ENCODE data around the gene TBC1D4. TPM values are rescaled to one million over a fixed set of nuclear protein-coding genes. Genes with fewer than 3 reads are reported as not detected.

Gene TBC1D4
- total RNA-seq, 1 experiment from 2014 or later: 15.5 TPM

DNA sequence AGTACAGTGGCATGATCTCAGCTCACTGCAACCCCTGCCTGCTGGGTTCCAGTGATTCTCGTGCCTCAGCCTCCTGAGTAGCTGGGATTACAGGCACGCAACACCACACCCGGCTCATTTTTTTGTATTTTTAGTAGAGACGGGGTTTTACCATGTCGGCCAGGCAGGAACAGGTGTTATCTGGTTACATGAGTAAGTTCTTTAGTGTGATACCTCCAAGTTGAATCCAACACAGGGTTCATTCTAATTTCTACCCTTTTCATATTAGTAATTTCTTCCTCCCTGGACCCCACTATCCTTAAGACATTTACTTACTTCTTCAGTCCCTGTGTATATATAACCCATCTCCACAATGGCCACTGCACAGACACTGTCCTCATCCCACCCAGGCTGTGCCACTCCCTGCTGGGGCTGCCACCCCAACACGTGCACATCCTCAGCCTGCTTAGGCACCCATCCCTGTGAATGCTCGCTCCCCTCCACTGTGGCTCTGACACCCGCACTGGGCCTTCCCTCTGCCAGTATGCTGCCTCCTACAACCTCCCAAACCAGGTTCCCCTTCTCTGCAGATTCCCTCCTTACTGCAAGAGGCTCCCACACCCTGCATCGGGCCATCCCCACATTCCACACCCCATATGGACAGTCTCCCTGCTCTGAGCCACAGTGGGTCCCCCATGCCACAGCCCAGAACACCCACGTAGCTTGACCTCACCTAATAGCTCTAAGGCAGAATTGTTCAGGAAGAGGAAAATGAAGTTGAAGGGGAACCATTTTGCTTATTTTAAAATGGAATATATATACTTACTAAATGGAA, 147.1 kb downstream of the TBC1D4 start:
- Histone ChIP-seq H3K4me3 (ENCODE audit: insufficient read depth, low read depth, low read length) (no peak overlapping the region), H3K27me3 (ENCODE audit: control insufficient read depth, insufficient read depth, low read length) (no peaks in the 10 kb centered on the region), H3K36me3 (replicated peaks; ENCODE audit: control insufficient read depth, insufficient read depth, low read length) (no peaks in the 10 kb centered on the region)
- DNase-seq: no peak

DNA sequence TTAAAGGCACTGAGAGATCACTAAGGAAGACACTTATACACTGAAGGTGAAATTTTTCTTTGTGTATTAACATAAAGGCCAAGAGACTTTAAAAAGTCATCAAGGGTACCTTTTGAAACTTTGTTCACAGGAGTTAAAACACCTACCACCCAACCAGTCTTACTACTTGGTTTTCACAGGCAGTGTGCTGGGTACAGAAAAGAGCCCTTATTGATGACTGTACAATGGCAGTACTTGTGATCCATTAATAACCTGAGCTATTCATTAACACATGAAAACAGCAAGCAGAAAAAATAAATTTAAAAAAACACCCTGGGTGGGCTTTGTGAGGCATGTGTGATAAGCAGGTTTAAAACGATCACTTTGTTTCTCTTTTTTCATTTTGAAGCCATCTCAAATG, 148.9 kb downstream of the TBC1D4 start:
- H3K36me3 ChIP-seq (replicated peaks; ENCODE audit: control insufficient read depth, insufficient read depth, low read length): no peaks in the 10 kb centered on the region
- DNase-seq: no peak
- no peaks in the 10 kb centered on the region for H3K27me3 ChIP-seq (ENCODE audit: control insufficient read depth, insufficient read depth, low read length)
- H3K4me3 ChIP-seq (ENCODE audit: insufficient read depth, low read depth, low read length): no peak overlapping the region

DNA sequence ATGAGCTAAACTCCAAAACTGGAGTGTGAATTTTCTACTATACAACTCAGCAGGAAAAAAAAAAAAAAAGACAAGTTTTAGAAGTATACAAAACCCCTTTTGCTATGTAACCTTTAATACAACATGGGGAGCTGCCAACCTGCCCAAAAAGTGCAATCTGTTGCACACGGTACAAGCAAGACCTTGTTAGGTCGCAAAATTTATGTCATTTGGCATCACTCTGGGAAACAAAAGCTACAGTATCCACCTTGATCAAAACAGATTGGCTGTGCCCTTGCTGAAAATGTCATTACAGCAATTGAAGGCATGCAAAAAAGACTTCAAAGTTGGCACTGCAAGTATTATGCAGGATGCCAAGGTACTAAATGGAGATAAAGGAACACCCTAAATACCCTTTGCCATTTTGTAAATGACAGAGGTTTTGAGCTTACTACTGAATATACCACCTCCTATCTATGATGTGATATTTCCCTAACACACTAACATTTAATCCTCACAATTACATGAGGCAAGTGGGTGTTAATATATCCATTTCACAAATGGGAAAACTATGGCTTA, 150.1 kb downstream of the TBC1D4 start:
- Histone ChIP-seq H3K36me3 (replicated peaks; ENCODE audit: control insufficient read depth, insufficient read depth, low read length) (no peaks in the 10 kb centered on the region), H3K27me3 (ENCODE audit: control insufficient read depth, insufficient read depth, low read length) (no peaks in the 10 kb centered on the region), H3K4me3 (ENCODE audit: insufficient read depth, low read depth, low read length) (no peak overlapping the region)
- no peak for DNase-seq

DNA sequence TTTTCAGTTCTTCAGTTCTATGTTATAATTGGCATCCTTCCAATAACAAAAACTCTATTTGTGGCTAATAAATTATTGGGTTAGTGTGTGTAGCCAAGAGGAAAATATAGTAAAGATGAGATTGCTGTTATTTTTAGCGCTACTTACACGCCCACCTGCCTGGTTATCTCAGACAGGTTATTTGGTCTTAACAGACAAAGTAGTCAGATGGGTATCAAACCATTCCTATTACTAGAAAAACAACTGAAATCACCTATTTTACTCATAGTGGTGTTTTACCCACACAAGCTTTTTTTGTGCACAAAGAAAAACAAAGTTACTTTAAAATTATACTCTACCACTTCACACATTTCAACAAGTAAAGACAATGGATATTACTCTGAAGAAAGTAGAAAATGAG, 151.2 kb downstream of the TBC1D4 start:
- DNase-seq: no peak
- Histone ChIP-seq H3K27me3 (ENCODE audit: control insufficient read depth, insufficient read depth, low read length) (no peaks in the 10 kb centered on the region), H3K4me3 (ENCODE audit: insufficient read depth, low read depth, low read length) (no peak overlapping the region), H3K36me3 (replicated peaks; ENCODE audit: control insufficient read depth, insufficient read depth, low read length) (peaks cover 1% of the 10 kb centered on the region; the same call in 1 of the 2 replicates)

DNA sequence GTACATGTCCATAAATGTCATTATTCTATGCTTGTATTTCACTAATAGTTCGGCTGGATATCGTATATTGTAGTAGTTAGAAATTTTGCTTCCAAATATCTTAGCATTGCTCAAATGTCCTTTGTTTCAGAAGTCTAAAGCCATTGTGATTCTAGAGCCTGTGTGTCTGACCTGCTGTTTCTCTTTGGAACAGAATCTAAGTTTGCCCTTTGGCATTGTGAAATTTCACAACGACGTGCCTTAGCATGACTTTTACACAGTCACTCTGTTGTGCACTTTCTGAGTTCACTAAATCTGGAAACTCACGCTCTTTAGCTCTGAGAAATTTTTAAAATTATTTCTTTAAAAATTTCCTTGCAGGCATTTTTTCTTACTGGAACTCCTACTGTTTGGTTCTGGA, 152.2 kb downstream of the TBC1D4 start:
- Histone ChIP-seq H3K4me3 (ENCODE audit: insufficient read depth, low read depth, low read length) (no peak overlapping the region), H3K27me3 (ENCODE audit: control insufficient read depth, insufficient read depth, low read length) (no peaks in the 10 kb centered on the region), H3K36me3 (replicated peaks; ENCODE audit: control insufficient read depth, insufficient read depth, low read length) (peaks cover 1% of the 10 kb centered on the region; the same call in 1 of the 2 replicates)
- DNase-seq: no peak

DNA sequence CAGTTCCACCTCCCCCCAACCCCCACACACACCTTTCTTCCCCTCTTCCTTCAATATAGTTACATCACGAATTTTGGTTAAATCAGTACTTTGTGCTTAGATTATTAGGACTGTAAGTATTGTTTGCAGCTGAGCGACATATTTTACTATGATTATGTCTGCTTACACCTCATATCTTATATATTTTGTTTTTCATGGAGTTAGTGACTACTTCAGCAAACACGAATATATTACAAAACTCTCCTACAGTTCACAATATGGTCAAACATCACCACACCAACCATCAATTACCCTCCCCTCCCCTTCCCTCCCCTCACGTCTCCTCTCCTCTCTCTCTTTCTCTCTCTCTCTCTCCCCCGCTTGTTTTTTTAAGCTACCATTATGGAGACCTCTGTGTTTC, 152.9 kb downstream of the TBC1D4 start:
- DNase-seq: no peak
- H3K27me3 ChIP-seq (ENCODE audit: control insufficient read depth, insufficient read depth, low read length): no peaks in the 10 kb centered on the region
- no peak overlapping the region for H3K4me3 ChIP-seq (ENCODE audit: insufficient read depth, low read depth, low read length)
- H3K36me3 ChIP-seq (replicated peaks; ENCODE audit: control insufficient read depth, insufficient read depth, low read length): peaks cover 1% of the 10 kb centered on the region; the same call in 1 of the 2 replicates

DNA sequence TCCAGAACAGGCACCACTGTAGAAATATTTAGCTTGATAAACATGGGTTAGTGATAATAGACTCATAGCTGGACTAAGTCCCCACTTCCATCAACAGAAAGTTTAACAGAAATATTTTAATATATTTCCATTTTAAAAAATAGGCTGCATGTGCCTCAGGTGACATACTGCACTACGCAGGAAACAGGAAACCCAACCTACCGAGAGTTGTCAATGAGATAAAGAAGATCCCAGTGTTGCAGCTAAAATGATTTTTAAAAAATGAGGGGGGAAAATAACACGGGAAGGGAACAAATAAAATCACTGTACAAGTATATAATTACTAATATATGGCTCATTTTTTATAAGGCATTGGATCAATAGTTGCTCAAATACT, 154.8 kb downstream of the TBC1D4 start:
- Histone ChIP-seq H3K4me3 (ENCODE audit: insufficient read depth, low read depth, low read length) (no peak overlapping the region), H3K27me3 (ENCODE audit: control insufficient read depth, insufficient read depth, low read length) (no peaks in the 10 kb centered on the region), H3K36me3 (replicated peaks; ENCODE audit: control insufficient read depth, insufficient read depth, low read length) (peaks cover 1% of the 10 kb centered on the region; the same call in 1 of the 2 replicates)
- no peak for DNase-seq

DNA sequence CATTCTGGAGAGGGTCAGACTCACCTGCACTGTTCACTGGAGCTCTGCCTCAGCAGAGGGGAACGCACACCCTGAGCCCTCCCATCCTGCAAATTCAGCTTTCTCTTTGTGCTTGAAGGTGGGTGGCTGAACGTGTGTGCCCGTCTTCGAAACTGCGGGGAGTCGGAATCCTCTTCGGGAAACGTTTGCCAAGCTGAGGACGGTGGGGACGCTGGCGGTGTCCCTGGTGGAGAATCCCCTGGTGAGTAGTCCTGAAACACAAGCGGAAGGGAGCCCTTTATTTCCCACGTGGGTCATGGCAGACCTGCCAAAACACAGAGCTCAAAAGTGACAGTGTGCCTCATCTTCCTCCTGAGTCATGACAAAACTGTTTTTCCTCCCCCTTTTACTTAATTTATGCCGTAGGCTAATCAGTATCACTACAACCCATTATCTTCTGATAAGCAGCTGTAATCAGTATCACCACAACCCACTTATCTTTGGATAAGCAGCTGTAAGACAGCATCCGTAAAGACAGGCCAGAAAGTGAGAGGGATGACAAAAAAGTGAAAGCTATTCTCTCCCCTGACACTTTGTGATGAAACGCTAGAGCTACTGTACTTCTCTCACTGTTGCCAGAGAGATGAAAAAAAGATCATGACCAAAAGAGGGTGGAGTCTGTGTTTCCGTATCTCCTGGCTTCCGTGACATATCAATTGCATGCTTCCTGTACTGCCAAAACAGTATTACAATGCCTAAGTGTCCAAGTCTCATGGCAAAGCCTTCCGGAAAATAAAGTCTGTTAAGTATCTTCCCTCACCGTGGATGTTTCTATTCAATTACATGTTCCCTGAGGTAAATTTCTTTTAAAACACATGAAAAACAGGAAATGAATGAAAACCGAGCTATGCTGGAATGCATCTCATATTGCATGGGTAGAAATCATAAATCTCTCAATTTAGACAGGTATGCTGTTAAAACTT, 155.5 kb downstream of the TBC1D4 start:
- Histone ChIP-seq H3K36me3 (replicated peaks; ENCODE audit: control insufficient read depth, insufficient read depth, low read length) (peaks cover 1% of the 10 kb centered on the region; the same call in 1 of the 2 replicates), H3K4me3 (ENCODE audit: insufficient read depth, low read depth, low read length) (no peak overlapping the region), H3K27me3 (ENCODE audit: control insufficient read depth, insufficient read depth, low read length) (no peaks in the 10 kb centered on the region)
- no peak for DNase-seq

DNA sequence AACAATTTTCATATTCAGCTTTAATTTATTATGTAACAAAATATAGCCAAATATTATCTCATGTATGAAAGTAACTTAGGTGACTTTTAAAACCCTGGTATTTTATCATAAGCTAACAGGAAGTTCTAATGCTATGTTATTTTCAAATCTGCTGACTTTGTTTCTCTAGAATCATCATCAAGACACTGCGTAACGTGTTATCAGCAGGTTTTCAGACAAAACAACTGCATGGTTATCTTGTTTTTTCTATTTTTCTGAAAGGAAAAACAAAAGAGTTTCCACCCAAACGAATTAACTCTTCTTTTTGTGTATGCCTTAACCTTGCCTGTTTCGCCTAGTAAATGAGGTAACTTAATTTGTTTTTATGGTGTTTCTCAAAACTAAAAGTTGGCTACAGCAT, 156.3 kb downstream of the TBC1D4 start:
- Histone ChIP-seq H3K4me3 (ENCODE audit: insufficient read depth, low read depth, low read length) (no peak overlapping the region), H3K36me3 (replicated peaks; ENCODE audit: control insufficient read depth, insufficient read depth, low read length) (peaks cover 1% of the 10 kb centered on the region; the same call in 1 of the 2 replicates), H3K27me3 (ENCODE audit: control insufficient read depth, insufficient read depth, low read length) (no peaks in the 10 kb centered on the region)
- no peak for DNase-seq

DNA sequence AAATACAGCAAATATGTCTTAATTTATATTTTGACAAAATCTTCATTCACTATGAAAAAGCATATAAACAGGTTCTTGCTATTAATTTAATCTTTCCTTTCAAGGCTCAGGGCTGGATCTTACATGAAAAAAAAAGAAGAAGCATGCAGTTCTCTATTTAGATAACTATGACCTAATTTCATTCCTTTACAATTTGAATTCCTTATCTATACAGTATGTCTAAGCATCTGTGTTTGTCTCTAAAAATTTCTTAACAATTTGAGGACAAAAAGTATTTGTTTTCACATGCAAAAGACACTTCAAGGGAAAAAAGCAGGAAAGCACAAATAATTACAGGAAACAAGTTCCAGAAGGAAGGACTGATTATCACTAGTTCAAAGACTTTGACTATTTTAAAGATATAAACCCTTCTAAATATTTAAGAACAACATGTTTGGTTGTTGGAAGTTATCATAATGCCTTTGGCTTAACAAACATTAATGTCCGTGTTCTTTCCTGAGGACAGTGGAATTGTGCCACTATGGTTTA, 157.5 kb downstream of the TBC1D4 start:
- H3K27me3 ChIP-seq (ENCODE audit: control insufficient read depth, insufficient read depth, low read length): no peaks in the 10 kb centered on the region

DNA sequence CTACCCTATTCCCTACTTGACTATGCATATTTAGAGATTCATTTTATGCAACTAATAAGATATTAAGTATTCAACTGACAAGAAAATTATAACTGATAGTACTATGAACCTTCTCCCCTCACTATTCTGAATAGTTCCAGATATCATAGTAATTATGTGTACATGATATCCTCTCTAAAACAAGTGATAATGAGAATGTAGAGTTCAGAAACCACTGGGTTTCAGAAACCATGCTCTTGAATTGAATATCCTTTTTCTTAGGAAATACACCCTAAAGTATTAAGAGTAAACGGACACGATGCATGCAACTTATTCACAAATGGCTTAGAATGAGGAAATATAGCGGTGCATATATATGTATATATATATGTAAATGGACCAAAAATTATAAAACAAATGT, 160.9 kb downstream of the TBC1D4 start:
- DNase-seq: no peak
- no peaks in the 10 kb centered on the region for H3K27me3 ChIP-seq (ENCODE audit: control insufficient read depth, insufficient read depth, low read length)
- H3K36me3 ChIP-seq (replicated peaks; ENCODE audit: control insufficient read depth, insufficient read depth, low read length): no peaks in the 10 kb centered on the region; the same call in 1 of the 2 replicates
- H3K4me3 ChIP-seq (ENCODE audit: insufficient read depth, low read depth, low read length): no peak overlapping the region

More for the DNA sequence above, 157.5 kb downstream of the TBC1D4 start:
- H3K4me3 ChIP-seq (ENCODE audit: insufficient read depth, low read depth, low read length): no peak overlapping the region
- DNase-seq: no peak
- peaks cover 1% of the 10 kb centered on the region; the same call in 1 of the 2 replicates for H3K36me3 ChIP-seq (replicated peaks; ENCODE audit: control insufficient read depth, insufficient read depth, low read length)

DNA sequence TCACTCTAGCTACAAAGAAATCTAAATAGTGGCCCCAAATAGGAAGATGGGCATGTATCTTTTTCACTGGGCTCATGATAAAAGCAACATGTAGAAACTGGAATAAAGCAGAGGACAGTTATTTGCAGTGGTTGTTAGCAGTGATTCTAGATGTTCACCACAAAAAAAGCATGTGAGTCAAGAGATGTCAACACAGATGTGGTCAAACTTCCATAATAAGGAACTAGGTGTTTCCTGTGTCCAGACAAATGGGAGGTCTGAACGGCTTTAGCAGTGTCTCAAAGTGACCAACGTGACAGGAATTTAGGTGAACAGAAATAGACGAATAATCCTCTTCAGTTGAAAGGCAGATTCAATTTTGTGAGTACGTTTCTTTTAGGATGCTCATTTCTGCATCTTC, 162.7 kb downstream of the TBC1D4 start:
- Histone ChIP-seq H3K4me3 (ENCODE audit: insufficient read depth, low read depth, low read length) (no peak overlapping the region), H3K27me3 (ENCODE audit: control insufficient read depth, insufficient read depth, low read length) (no peaks in the 10 kb centered on the region), H3K36me3 (replicated peaks; ENCODE audit: control insufficient read depth, insufficient read depth, low read length) (no peaks in the 10 kb centered on the region)
- DNase-seq: no peak

DNA sequence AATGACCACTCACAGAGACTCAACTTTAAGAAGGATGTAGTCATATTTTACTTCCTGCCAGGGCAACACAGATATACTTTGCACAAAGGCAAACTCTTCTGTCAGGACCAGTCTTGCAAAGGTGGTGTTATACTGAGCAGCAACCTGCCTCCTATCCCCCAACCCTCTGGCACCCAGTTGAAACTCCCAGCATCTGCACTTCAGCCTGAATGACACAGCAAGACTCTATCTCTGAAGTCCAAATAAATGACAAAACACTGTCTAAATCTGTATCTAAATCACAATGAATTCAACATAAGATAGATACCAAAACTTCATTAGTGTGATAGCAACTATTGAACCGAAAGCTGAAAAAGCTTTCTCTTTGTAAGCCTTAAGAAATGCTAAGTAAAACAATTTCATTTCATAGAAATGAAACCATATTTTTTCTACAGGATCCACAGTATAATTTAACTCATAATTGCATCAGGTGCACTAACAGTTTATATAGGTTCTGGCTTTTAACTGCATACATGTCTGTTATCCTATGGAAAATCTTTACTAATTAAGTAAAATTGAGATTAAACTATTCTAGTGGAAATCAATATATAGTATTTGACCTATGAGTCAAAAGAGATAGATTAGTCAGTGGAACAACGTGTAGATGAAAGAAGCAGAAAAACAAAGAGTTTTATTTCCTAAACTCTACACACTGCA, 163.7 kb downstream of the TBC1D4 start:
- DNase-seq: no peak
- Histone ChIP-seq H3K4me3 (ENCODE audit: insufficient read depth, low read depth, low read length) (no peak overlapping the region), H3K27me3 (ENCODE audit: control insufficient read depth, insufficient read depth, low read length) (no peaks in the 10 kb centered on the region), H3K36me3 (replicated peaks; ENCODE audit: control insufficient read depth, insufficient read depth, low read length) (no peaks in the 10 kb centered on the region)

DNA sequence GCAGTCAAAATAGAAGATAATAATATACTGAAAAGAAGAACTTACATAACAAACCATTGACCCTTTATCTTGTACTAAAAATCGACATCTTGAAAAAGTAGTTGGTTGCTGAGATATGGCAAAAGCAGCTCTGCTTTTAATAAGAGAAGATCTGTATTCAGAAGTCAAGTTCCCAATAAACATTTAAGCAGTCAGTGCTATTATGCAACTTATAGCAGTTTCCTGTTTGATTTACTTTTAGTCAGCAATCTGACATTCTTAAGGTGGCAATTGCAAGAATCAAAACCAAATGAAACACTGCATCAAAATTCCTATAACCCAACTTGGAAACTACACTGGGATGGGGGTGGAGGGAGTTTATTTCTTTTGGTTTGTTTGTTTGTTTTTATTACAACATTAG, 165.5 kb downstream of the TBC1D4 start:
- no peaks in the 10 kb centered on the region for H3K36me3 ChIP-seq (replicated peaks; ENCODE audit: control insufficient read depth, insufficient read depth, low read length)
- no peak overlapping the region for H3K4me3 ChIP-seq (ENCODE audit: insufficient read depth, low read depth, low read length)
- no peak for DNase-seq
- H3K27me3 ChIP-seq (ENCODE audit: control insufficient read depth, insufficient read depth, low read length): no peaks in the 10 kb centered on the region

Data from H7 (cell line).